BE2C (cell line): ENCODE results near the gene GNL3.

Experiments
- DNase-seq: peaks from one replicate; pipeline ENCODE4 v3.0.0-alpha.2; 2020
- H3K27me3 ChIP-seq: fragments of 250-450 bp; sonication (Bioruptor Pico); 2 replicates; pipeline ENCODE4 v1.5.1; 2020; ENCODE audit warnings: mild to moderate bottlenecking
- H3K36me3 ChIP-seq: fragments of 250-450 bp; sonication (Bioruptor Pico); 2 replicates; pipeline ENCODE4 v1.5.1; 2020; ENCODE audit warnings: mild to moderate bottlenecking
- H3K4me1 ChIP-seq: fragments of 250-450 bp; sonication (Bioruptor Pico); 2 replicates; pipeline ENCODE4 v1.5.1; 2020
- H3K4me3 ChIP-seq: 2 replicates; pipeline ENCODE4 v1.5.1; 2011; ENCODE audit warnings: low read depth, low read length
- H3K9me3 ChIP-seq: fragments of 250-450 bp; sonication (Bioruptor Pico); 2 replicates; pipeline ENCODE4 v1.5.1; 2020
- TF ChIP-seq, protein P1 (sequence below): IDR thresholded peaks from 2 replicates; pipeline ENCODE4 v1.5.1; 2012; ENCODE audit warnings: mild to moderate bottlenecking, low read depth, low read length

Gene GNL3

DNA sequence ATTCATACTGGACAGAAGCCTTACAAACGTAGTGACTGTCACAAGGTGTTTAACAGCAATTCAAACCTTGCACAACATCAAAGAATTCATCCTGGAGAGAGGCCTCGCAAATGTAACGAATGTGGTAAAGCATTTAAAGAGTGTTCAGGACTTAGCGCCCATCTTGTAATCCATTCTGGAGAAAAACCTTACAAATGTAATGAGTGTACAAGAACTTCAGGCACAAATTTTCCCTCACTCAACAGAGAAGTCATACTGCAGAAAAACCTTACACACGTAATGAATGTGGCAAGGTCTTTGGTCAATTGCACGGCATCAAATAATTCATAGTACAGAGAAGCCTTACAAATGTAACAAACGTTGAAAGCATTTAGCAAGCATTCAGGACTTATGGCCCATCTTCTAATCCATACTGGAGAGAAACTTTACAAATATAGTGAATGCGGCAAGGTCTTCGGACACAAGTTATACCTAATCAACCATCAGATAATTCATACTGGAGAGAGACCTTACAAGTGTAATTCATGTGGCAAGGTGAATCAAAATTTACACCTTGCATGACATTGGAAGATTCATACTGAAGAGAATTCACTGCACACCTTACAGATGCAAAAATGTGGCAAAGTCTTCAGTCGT lies 47.5 kb downstream of the GNL3 start:
- H3K4me3 ChIP-seq = no peak overlapping the region
- no peaks in the 10 kb centered on the region for H3K4me1 ChIP-seq
- H3K9me3 ChIP-seq = no peaks in the 10 kb centered on the region
- no peaks in the 10 kb centered on the region; the same call in 1 of the 2 replicates for H3K36me3 ChIP-seq
- no peaks in the 10 kb centered on the region for H3K27me3 ChIP-seq
- TF ChIP-seq, protein P1, sequence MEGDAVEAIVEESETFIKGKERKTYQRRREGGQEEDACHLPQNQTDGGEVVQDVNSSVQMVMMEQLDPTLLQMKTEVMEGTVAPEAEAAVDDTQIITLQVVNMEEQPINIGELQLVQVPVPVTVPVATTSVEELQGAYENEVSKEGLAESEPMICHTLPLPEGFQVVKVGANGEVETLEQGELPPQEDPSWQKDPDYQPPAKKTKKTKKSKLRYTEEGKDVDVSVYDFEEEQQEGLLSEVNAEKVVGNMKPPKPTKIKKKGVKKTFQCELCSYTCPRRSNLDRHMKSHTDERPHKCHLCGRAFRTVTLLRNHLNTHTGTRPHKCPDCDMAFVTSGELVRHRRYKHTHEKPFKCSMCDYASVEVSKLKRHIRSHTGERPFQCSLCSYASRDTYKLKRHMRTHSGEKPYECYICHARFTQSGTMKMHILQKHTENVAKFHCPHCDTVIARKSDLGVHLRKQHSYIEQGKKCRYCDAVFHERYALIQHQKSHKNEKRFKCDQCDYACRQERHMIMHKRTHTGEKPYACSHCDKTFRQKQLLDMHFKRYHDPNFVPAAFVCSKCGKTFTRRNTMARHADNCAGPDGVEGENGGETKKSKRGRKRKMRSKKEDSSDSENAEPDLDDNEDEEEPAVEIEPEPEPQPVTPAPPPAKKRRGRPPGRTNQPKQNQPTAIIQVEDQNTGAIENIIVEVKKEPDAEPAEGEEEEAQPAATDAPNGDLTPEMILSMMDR = no peak
- DNase-seq = no peak

DNA sequence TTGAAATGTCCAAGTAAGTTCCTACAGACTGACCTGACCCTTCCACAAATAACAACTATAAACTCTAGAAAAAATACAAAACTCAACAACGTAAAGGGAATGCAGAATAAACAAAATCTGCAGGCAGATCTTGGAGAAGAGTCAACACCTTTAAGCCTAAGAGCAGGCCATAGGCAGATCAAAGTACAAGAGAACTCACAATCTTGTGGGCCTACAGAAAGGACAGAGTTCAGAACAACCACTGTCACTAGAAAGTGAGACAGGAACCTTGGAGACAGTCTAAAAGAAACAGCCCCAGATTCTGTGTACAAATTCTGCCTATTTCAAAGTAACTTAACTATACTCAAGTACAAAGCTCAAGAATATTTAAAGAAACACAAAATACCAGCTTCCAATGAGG lies 53.9 kb downstream of the GNL3 start:
- Histone ChIP-seq H3K27me3 (no peaks in the 10 kb centered on the region), H3K36me3 (no peaks in the 10 kb centered on the region; the same call in 1 of the 2 replicates), H3K9me3 (no peaks in the 10 kb centered on the region), H3K4me3 (no peak overlapping the region), H3K4me1 (no peaks in the 10 kb centered on the region)
- DNase-seq = no peak
- TF ChIP-seq, protein P1 = no peak

DNA sequence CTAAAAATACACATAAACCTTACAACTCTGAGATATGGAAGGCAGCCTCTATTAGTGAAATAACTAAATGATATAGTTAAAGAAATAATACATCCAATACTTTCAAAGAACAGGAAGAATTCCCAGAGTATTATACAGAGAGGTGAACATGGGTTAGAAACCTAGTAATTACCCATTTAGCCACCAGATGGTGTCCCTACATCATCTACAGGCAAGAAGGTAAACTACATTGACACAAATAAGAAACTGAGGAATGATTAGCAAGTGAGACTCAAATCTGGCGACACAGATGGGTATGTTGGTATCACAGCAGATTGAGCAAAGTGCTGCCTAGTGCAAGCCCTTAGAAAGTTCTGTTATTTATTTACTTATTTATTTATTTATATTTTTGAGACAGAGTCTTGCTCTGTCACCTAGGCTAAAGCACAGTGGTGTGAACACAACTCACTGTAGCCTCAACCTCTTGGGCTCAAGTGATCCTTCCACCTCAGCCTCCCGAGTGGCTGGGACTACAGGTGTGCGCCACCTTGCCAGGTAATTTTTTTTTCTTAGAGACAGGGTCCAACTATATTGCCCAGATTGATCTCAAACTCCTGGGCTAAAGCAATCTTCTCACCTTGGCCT lies 56.7 kb downstream of the GNL3 start:
- no peak overlapping the region for H3K4me3 ChIP-seq
- H3K9me3 ChIP-seq = no peaks in the 10 kb centered on the region
- no peaks in the 10 kb centered on the region for H3K4me1 ChIP-seq
- DNase-seq = no peak
- TF ChIP-seq, protein P1 = peak; percentile 49
- H3K36me3 ChIP-seq = no peaks in the 10 kb centered on the region; the same call in 1 of the 2 replicates
- H3K27me3 ChIP-seq = no peaks in the 10 kb centered on the region

DNA sequence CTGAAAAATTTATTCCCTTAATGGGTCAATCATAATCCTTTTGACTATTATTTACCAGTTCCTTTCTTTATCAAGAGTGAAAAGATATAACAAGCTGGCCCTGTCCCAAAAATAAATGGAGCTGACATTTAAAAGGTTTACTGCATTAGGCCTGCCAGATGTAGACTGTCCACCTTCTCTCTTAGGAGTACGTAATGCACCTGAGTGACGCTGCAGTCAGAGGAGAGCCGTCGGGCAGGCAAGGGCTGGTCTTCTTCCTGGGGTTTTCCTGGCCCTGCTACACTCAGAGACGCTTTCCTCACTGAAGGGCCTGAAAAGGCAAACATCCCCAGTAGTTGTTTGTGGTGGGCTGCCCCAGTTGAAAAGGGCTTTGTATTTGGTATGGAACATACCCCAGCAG lies 57.3 kb downstream of the GNL3 start:
- H3K9me3 ChIP-seq = no peaks in the 10 kb centered on the region
- no peaks in the 10 kb centered on the region; the same call in 1 of the 2 replicates for H3K36me3 ChIP-seq
- DNase-seq = no peak
- no peaks in the 10 kb centered on the region for H3K27me3 ChIP-seq
- no peaks in the 10 kb centered on the region for H3K4me1 ChIP-seq
- TF ChIP-seq, protein P1 = no peak
- H3K4me3 ChIP-seq = no peak overlapping the region

DNA sequence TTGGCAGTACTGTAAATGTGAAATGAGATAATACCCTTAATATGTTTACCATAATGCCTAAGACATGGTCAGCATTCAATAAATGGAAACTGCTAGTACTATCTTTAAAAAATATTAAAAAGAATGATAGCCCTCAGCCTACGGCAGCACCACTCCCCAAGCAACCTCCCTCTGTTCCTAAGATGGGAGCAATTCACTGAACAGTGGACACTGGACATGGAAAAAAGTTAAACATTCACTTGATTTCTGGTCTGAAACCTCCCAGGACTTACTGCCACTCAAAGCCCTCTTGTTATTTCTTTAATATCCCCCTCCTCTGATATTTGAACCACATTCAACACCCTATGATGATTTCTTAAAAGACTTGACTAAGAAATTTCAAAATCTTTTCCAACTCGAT lies 57.9 kb downstream of the GNL3 start:
- H3K9me3 ChIP-seq = no peaks in the 10 kb centered on the region
- TF ChIP-seq, protein P1 = no peak
- H3K4me3 ChIP-seq = no peak overlapping the region
- no peaks in the 10 kb centered on the region; the same call in 1 of the 2 replicates for H3K36me3 ChIP-seq
- H3K27me3 ChIP-seq = no peaks in the 10 kb centered on the region
- no peaks in the 10 kb centered on the region for H3K4me1 ChIP-seq
- no peak for DNase-seq
